ENCODE results near the gene SPAAR.

The SPAAR gene

DNA sequence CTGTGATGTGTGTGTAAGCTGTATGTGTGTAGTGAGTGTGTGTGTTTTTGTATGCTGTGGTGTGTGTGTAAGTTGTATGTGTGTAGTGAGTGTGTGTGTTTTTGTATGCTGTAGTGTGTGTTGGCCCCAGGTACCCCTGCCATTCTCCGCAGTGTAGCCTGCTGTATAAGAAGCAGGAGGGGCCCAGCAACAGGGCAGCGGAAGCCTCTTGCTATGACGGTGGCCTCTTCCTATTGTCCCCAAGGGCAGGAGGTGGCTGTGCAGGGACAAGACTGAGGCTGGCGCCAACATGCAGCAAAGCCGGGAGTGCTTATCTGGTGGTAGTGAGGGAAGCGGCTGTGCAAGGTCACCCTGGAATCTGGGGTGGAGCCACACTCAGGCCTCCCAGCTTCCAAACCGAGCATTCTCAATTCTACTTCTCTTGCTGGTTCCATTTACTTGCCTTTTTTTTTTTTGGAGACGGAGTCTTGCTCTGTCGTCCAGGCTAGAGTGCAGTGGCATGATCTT lies 5.1 kb downstream of the SPAAR start:
- no peaks in the 10 kb centered on the region for H3K27me3 ChIP-seq (ENCODE audit: insufficient read depth, low read length, poor library complexity, severe bottlenecking)
- TF ChIP-seq EZH2phosphoT487 (IDR thresholded peaks at IDR 0.05; ENCODE audit: borderline replicate concordance) (no peak), CTCF (conservative IDR thresholded peaks at IDR 0.05; ENCODE audit: low read length) (no peak)
- H3K4me2 ChIP-seq (ENCODE audit: low read depth, low read length, poor library complexity, severe bottlenecking): no peak overlapping the region
- H4K20me1 ChIP-seq (ENCODE audit: insufficient read depth, low read length, poor library complexity, severe bottlenecking): no peaks in the 10 kb centered on the region
- H3F3A ChIP-seq (ENCODE audit: low read depth): peaks cover 7% of the 10 kb centered on the region
- H3K79me2 ChIP-seq (ENCODE audit: insufficient read depth, low read length): no peaks in the 10 kb centered on the region
- no peak overlapping the region for H3K9ac ChIP-seq (ENCODE audit: low read depth, low read length, poor library complexity, severe bottlenecking)
- no peaks in the 10 kb centered on the region for H3K9me3 ChIP-seq (ENCODE audit: insufficient read depth, low read depth, low read length)
- no peak overlapping the region for H3K4me3 ChIP-seq (ENCODE audit: low read length, poor library complexity, severe bottlenecking)
- H3K4me1 ChIP-seq (ENCODE audit: insufficient read depth, low read length, poor library complexity, severe bottlenecking): peaks cover 26% of the 10 kb centered on the region
- no peaks in the 10 kb centered on the region for H3K9me2 ChIP-seq (replicated peaks; ENCODE audit: low read depth, low read length)
- no peak overlapping the region for H2AFZ ChIP-seq (ENCODE audit: low read length)
- no peaks in the 10 kb centered on the region for H3K36me3 ChIP-seq (ENCODE audit: insufficient read depth, low read length)

- H3K36me3 ChIP-seq (ENCODE audit: insufficient read depth, low read length): no peaks in the 10 kb centered on the region
- H3K4me2 ChIP-seq (ENCODE audit: low read depth, low read length, poor library complexity, severe bottlenecking): no peak overlapping the region
- H3F3A ChIP-seq (ENCODE audit: low read depth): peaks cover 7% of the 10 kb centered on the region
Observed at GRCh38 chr9:35915681-35916294, 6.5 kb downstream of the SPAAR start.

GRCh38 chr9:35917261-35917660 lies 8.0 kb downstream of the SPAAR start:
- H2AFZ ChIP-seq (ENCODE audit: low read length): no peak overlapping the region
- no peaks in the 10 kb centered on the region for H3K9me3 ChIP-seq (ENCODE audit: insufficient read depth, low read depth, low read length)
- no peaks in the 10 kb centered on the region for H3F3A ChIP-seq (ENCODE audit: low read depth)
- TF ChIP-seq CTCF (conservative IDR thresholded peaks at IDR 0.05; ENCODE audit: low read length): no peak
- H3K9me2 ChIP-seq (replicated peaks; ENCODE audit: low read depth, low read length): no peaks in the 10 kb centered on the region
- no peaks in the 10 kb centered on the region for H3K79me2 ChIP-seq (ENCODE audit: insufficient read depth, low read length)
- H3K27me3 ChIP-seq (ENCODE audit: insufficient read depth, low read length, poor library complexity, severe bottlenecking): no peaks in the 10 kb centered on the region
- no peak overlapping the region for H3K4me3 ChIP-seq (ENCODE audit: low read length, poor library complexity, severe bottlenecking)
- no peak overlapping the region for H3K9ac ChIP-seq (ENCODE audit: low read depth, low read length, poor library complexity, severe bottlenecking)
- peaks cover 15% of the 10 kb centered on the region for H3K4me1 ChIP-seq (ENCODE audit: insufficient read depth, low read length, poor library complexity, severe bottlenecking)
- H3K4me2 ChIP-seq (ENCODE audit: low read depth, low read length, poor library complexity, severe bottlenecking): no peak overlapping the region
- H3K36me3 ChIP-seq (ENCODE audit: insufficient read depth, low read length): no peaks in the 10 kb centered on the region
- H4K20me1 ChIP-seq (ENCODE audit: insufficient read depth, low read length, poor library complexity, severe bottlenecking): no peaks in the 10 kb centered on the region

More at GRCh38 chr9:35915681-35916294, 6.5 kb downstream of the SPAAR start:
- TF ChIP-seq CTCF (conservative IDR thresholded peaks at IDR 0.05; ENCODE audit: low read length) (no peak), EZH2phosphoT487 (IDR thresholded peaks at IDR 0.05; ENCODE audit: borderline replicate concordance) (no peak)
- Histone ChIP-seq H4K20me1 (ENCODE audit: insufficient read depth, low read length, poor library complexity, severe bottlenecking) (no peaks in the 10 kb centered on the region), H3K79me2 (ENCODE audit: insufficient read depth, low read length) (no peaks in the 10 kb centered on the region), H3K4me3 (ENCODE audit: low read length, poor library complexity, severe bottlenecking) (no peak overlapping the region), H3K9me3 (ENCODE audit: insufficient read depth, low read depth, low read length) (no peaks in the 10 kb centered on the region), H3K9me2 (replicated peaks; ENCODE audit: low read depth, low read length) (no peaks in the 10 kb centered on the region), H3K4me1 (ENCODE audit: insufficient read depth, low read length, poor library complexity, severe bottlenecking) (peaks cover 27% of the 10 kb centered on the region), H3K27me3 (ENCODE audit: insufficient read depth, low read length, poor library complexity, severe bottlenecking) (no peaks in the 10 kb centered on the region), H3K9ac (ENCODE audit: low read depth, low read length, poor library complexity, severe bottlenecking) (no peak overlapping the region), H2AFZ (ENCODE audit: low read length) (no peak overlapping the region)

Data from Loucy (cell line).